Upper lobe of right lung (tissue), 1 donor: ENCODE results near the gene CACNA2D4. TPM values are rescaled to one million over a fixed set of nuclear protein-coding genes. Genes with fewer than 3 reads are reported as not detected.

ENCODE experiments used
- ATAC-seq: fragments of 200-7000 bp; cut with Tn5 transposase; one replicate; pipeline ENCODE4 v1.9.1; 2020; ENCODE audit warnings: mild to moderate bottlenecking, moderate library complexity
- DNase-seq: peaks from one replicate; pipeline ENCODE4 v3.0.0-alpha.2; 2020
- H3K27ac ChIP-seq: fragments of 200-600 bp; one replicate; pipeline ENCODE4 v1.8.0; 2022
- H3K27me3 ChIP-seq: fragments of 200-600 bp; one replicate; pipeline ENCODE4 v1.8.0; 2022; ENCODE audit warnings: mild to moderate bottlenecking
- H3K36me3 ChIP-seq: fragments of 200-600 bp; one replicate; pipeline ENCODE4 v1.8.0; 2022
- H3K4me1 ChIP-seq: fragments of 200-600 bp; one replicate; pipeline ENCODE4 v1.8.0; 2022
- H3K4me3 ChIP-seq: fragments of 200-600 bp; one replicate; pipeline ENCODE4 v1.8.0; 2022; ENCODE audit warnings: mild to moderate bottlenecking
- H3K9me3 ChIP-seq: fragments of 200-600 bp; one replicate; pipeline ENCODE4 v1.8.0; 2022
- CTCF ChIP-seq: fragments of 200-600 bp; IDR thresholded peaks from one replicate; pipeline ENCODE4 v1.8.0; 2022; ENCODE audit warnings: antibody characterized with exemption
- intact Hi-C: fragments of 100-400 bp; cut with DNase I; formaldehyde crosslinking; loops from one replicate; pipeline ENCODE4 v1.11.0; 2022
- total RNA-seq: library from RNA; stranded (reverse); fragmentation: NEBNext Ultra II Directional; extraction: Animal tissue kit (Norgen Biotek cat#: 25700); gene quantifications from one replicate; pipeline ENCODE4 v1.2.1, GENCODE V29; 2021
- donor health status: DM: no; HTN: yes; CAD: no; lungs with severe emphysema.

CACNA2D4 gene
- total RNA-seq, 1 donor from 2014 or later: 5.5 TPM

GRCh38 chr12:1796515-1797010 is 121.9 kb downstream of the CACNA2D4 start:
- DNase-seq (peak; percentile 77), ATAC-seq (peak; percentile 43)
- Histone ChIP-seq H3K27me3 (no peaks in the 10 kb centered on the region), H3K9me3 (no peaks in the 10 kb centered on the region), H3K4me1 (peaks cover 11% of the 10 kb centered on the region), H3K4me3 (peak overlapping the region; percentile 85), H3K36me3 (no peaks in the 10 kb centered on the region), H3K27ac (peak overlapping the region; percentile 93)
- no peak for TF ChIP-seq CTCF
- intact Hi-C loops: loop anchor here (5.0 kb wide), 1 partner anchor 141 kb away; no protein-coding TSS in a partner anchor

GRCh38 chr12:1795785-1796514 is 122.5 kb downstream of the CACNA2D4 start:
- DNase-seq (peak; percentile 97), ATAC-seq (peak; percentile 94)
- peak overlapping the region; percentile 93 for H3K27ac ChIP-seq
- intact Hi-C loops: loop anchor here (5.0 kb wide), 1 partner anchor 141 kb away; no protein-coding TSS in a partner anchor
- no peaks in the 10 kb centered on the region for H3K9me3 ChIP-seq
- H3K4me1 ChIP-seq: peaks cover 11% of the 10 kb centered on the region
- H3K27me3 ChIP-seq: no peaks in the 10 kb centered on the region
- peak overlapping the region; percentile 85 for H3K4me3 ChIP-seq
- TF ChIP-seq CTCF: peak; percentile 97
- H3K36me3 ChIP-seq: no peaks in the 10 kb centered on the region

GRCh38 chr12:1795221-1795784 is 123.1 kb downstream of the CACNA2D4 start:
- Histone ChIP-seq H3K27ac (peak overlapping the region; percentile 58), H3K27me3 (no peaks in the 10 kb centered on the region), H3K4me1 (peaks cover 11% of the 10 kb centered on the region), H3K36me3 (no peaks in the 10 kb centered on the region), H3K9me3 (no peaks in the 10 kb centered on the region), H3K4me3 (no peak overlapping the region)
- intact Hi-C loops: loop anchor here (5.0 kb wide), 1 partner anchor 142 kb away; no protein-coding TSS in a partner anchor
- no peak for TF ChIP-seq CTCF
- peak; percentile 61 for DNase-seq
- no peak for ATAC-seq

- Histone ChIP-seq H3K36me3 (no peaks in the 10 kb centered on the region), H3K27ac (no peak overlapping the region), H3K9me3 (no peaks in the 10 kb centered on the region), H3K4me1 (peaks cover 11% of the 10 kb centered on the region), H3K27me3 (no peaks in the 10 kb centered on the region), H3K4me3 (no peak overlapping the region)
- ATAC-seq (no peak), DNase-seq (no peak)
- TF ChIP-seq CTCF: no peak
- intact Hi-C loops: loop anchor here (5.0 kb wide), 2 partner anchors 142 to 143 kb away; no protein-coding TSS in a partner anchor
These were observed 123.9 kb downstream of the CACNA2D4 start for GRCh38 chr12:1794440-1795090.

GRCh38 chr12:1793426-1794210 is 124.8 kb downstream of the CACNA2D4 start:
- no peak for ATAC-seq
- DNase-seq: peak; percentile 56
- Histone ChIP-seq H3K4me3 (no peak overlapping the region), H3K36me3 (no peaks in the 10 kb centered on the region), H3K27ac (no peak overlapping the region), H3K9me3 (no peaks in the 10 kb centered on the region), H3K27me3 (no peaks in the 10 kb centered on the region), H3K4me1 (peaks cover 11% of the 10 kb centered on the region)
- TF ChIP-seq CTCF: no peak
- intact Hi-C loops: loop anchor here (5.0 kb wide), 1 partner anchor 141 kb away; no protein-coding TSS in a partner anchor
